Sigmoid colon (tissue), 7 donors: Measurements from ENCODE around the gene ATXN1L. TPM values are rescaled to one million over a fixed set of nuclear protein-coding genes. Genes with fewer than 3 reads are reported as not detected.
A peak's percentile ranks its signal among the peaks of the same experiment; 100 is the strongest.

Experiments used
- DNase-seq: peaks from one replicate; pipeline ENCODE4 v3.0.0-alpha.2; 2019
- H3K27ac ChIP-seq, 4 donors: fragments of 200-600 bp; sonication (generic); one replicate each; pipeline ENCODE4 v1.5.1; 2016 to 2019; ENCODE audit warnings: mild to moderate bottlenecking in 1 of 4
- H3K27me3 ChIP-seq, 3 donors: fragments of 200-600 bp; sonication (generic); one replicate each; pipeline ENCODE4 v1.5.1; 2019; ENCODE audit warnings: mild to moderate bottlenecking in 1 of 3
- H3K36me3 ChIP-seq, 4 donors: fragments of 200-600 bp; sonication (generic); one replicate each; pipeline ENCODE4 v1.5.1; 2016 to 2019
- H3K4me1 ChIP-seq, 4 donors: fragments of 200-600 bp; sonication (generic); one replicate each; pipeline ENCODE4 v1.5.1; 2017 to 2019
- H3K4me3 ChIP-seq, 4 donors: fragments of 200-600 bp; sonication (generic); one replicate each; pipeline ENCODE4 v1.5.1; 2017 to 2019; ENCODE audit warnings: mild to moderate bottlenecking in 2 of 4, moderate library complexity in 1 of 4
- H3K9me3 ChIP-seq, 4 donors: fragments of 200-600 bp in 3 of 4; sonication (generic) in 3 of 4; one replicate each; pipeline versions ENCODE4 v1.5.1 to v1.6.1; 2013 to 2019
- EP300 ChIP-seq, 4 donors: sonication (generic); formaldehyde crosslinking; IDR thresholded peaks; one replicate each; pipeline ENCODE4 v1.6.1; 2017; ENCODE audit warnings: antibody characterized with exemption in 4 of 4
- POLR2A ChIP-seq, 2 donors: fragments of 450-650 bp; IDR thresholded peaks; one replicate each; pipeline ENCODE4 v1.6.1; 2016; ENCODE audit warnings: antibody characterized with exemption in 2 of 2, mild to moderate bottlenecking in 2 of 2, moderate library complexity in 2 of 2
- POLR2AphosphoS5 ChIP-seq, 4 donors: sonication (generic); formaldehyde crosslinking; IDR thresholded peaks; one replicate each; pipeline ENCODE4 v1.6.1; 2017; ENCODE audit warnings: antibody characterized with exemption in 4 of 4
- WGBS, 2 donors: extraction: QIAGEN DNeasy Blood & Tissue Kit; methylation state at CpG; one replicate each; pipeline ENCODE4 v1.1.7; 2013; 5-methylcytosine and 5-hydroxymethylcytosine counted together
- intact Hi-C: fragments of 100-400 bp; cut with DNase I; formaldehyde crosslinking; loops from one replicate; pipeline ENCODE4 v1.15.1; 2023
- polyA plus RNA-seq, 3 donors: library from polyadenylated mRNA; stranded (reverse); fragments of 200-250 nt; gene quantifications; one replicate each; pipeline ENCODE4 v1.2.3, GENCODE V29; 2013
- total RNA-seq, 4 donors: library from RNA; depleted of rRNA; stranded (reverse); fragments of >200 nt; gene quantifications; one replicate each; pipeline ENCODE4 v1.1.0, GENCODE V29; 2016
- TF ChIP-seq, protein P1 (sequence below), 4 experiments: fragments of 450-650 bp in 3 of 4; fragments of 200-600 bp in 1 of 4; IDR thresholded peaks; one replicate each; pipeline ENCODE4 v1.5.1; 2016 to 2019; ENCODE audit warnings: antibody characterized with exemption in 4 of 4, mild to moderate bottlenecking in 3 of 4, moderate library complexity in 2 of 4
- donor health status: healthy with polysubstance abuse.
- donor health status: Bipolar disorder and iron deficiency.
- donor health status: healthy.

ATXN1L gene
- total and polyA plus RNA-seq, 7 donors, result 6.6 to 25.0 (median 22.8) TPM

DNA sequence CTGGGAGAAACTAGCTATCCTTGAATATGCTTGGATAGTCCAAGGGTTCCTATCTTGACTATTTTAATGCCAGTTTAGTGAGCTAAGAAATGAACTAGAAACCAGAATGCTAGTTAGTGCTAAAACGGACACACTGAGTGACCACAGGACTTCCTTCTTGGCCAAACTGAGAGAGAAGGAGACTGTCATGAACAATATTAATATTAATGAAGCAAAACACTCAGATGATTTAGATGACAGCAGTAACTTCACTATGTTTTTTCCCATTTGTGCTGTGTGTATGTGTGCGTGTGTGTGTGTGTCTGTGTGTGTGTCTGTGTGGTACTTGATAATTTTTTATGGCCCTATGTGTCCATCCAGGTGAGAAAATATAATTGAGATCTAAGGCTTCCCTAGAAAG, 2.2 kb upstream of the ATXN1L start:
- Histone ChIP-seq H3K4me3 (no peak overlapping the region), H3K9me3 (no peaks in the 10 kb centered on the region), H3K4me1 (peaks cover 0 to 22% (median 15%) of the 10 kb centered on the region in 4 donors), H3K27ac (no peak overlapping the region), H3K36me3 (peaks cover 0 to 9% (median 4%) of the 10 kb centered on the region in 4 donors), H3K27me3 (no peaks in the 10 kb centered on the region)
- WGBS, 2 donors, result 67 to 69% methylated on average over 2 of the region's 2 CpGs
- TF ChIP-seq POLR2A (IDR thresholded peaks at IDR 0.05), result no peak
- intact Hi-C loops, result no loop called here
- DNase-seq, result no peak

DNA sequence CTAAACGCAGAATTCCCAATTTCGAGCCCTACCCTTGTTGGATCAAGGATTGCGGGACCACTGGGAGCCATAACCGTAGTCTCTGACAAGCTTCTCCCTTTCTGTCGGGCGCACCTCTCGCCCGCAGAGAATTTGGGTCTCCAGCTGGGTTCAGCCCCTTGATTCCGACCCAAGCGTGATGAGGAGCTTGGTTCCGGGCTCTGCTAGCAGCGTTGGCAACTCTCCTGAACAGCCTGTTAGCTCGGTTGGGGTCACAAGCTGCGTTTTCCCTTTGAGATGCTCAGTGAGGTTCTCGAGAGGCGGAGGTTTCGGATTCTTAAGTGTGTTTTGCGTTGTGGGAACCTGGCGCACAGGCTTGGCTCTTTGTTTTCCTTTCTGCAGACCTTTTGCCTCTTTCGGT, 655 bp downstream of the ATXN1L start:
- intact Hi-C loops, result loop anchor here (5.0 kb wide), 1 partner anchor 36 kb away; the partner anchor contains the start of gene ZNF821
- WGBS, 2 donors, result 1% methylated on average over 20 of the region's 20 CpGs
- H3K36me3 ChIP-seq, result peaks cover 10 to 38% (median 29%) of the 10 kb centered on the region in 4 donors
- H3K4me1 ChIP-seq, result peaks cover 0 to 25% (median 16%) of the 10 kb centered on the region in 4 donors
- H3K4me3 ChIP-seq, result peak overlapping the region; percentile 81 to 94 (median 92)
- peak overlapping the region; percentile 83 to 91 (median 88) for H3K27ac ChIP-seq
- H3K9me3 ChIP-seq, result no peaks in the 10 kb centered on the region
- DNase-seq, result peak; percentile 66
- no peak for TF ChIP-seq POLR2AphosphoS5 (IDR thresholded peaks at IDR 0.05)
- TF ChIP-seq EP300 (IDR thresholded peaks at IDR 0.05), result no peak
- TF ChIP-seq, protein P1, sequence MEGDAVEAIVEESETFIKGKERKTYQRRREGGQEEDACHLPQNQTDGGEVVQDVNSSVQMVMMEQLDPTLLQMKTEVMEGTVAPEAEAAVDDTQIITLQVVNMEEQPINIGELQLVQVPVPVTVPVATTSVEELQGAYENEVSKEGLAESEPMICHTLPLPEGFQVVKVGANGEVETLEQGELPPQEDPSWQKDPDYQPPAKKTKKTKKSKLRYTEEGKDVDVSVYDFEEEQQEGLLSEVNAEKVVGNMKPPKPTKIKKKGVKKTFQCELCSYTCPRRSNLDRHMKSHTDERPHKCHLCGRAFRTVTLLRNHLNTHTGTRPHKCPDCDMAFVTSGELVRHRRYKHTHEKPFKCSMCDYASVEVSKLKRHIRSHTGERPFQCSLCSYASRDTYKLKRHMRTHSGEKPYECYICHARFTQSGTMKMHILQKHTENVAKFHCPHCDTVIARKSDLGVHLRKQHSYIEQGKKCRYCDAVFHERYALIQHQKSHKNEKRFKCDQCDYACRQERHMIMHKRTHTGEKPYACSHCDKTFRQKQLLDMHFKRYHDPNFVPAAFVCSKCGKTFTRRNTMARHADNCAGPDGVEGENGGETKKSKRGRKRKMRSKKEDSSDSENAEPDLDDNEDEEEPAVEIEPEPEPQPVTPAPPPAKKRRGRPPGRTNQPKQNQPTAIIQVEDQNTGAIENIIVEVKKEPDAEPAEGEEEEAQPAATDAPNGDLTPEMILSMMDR (IDR thresholded peaks at IDR 0.05), result no peak
- H3K27me3 ChIP-seq, result no peaks in the 10 kb centered on the region

- 59 to 67% methylated on average over 3 of the region's 3 CpGs for WGBS, 2 donors
- H3K27ac ChIP-seq, result peak overlapping the region in 3 of 4 donors; percentile 87 to 91 (median 90)
- DNase-seq, result no peak
- intact Hi-C loops, result loop anchor here (5.0 kb wide), 1 partner anchor 35 kb away; the partner anchor contains the start of gene ZNF821
- H3K4me3 ChIP-seq, result peak overlapping the region; percentile 81 to 94 (median 92)
- H3K36me3 ChIP-seq, result peaks cover 10 to 41% (median 32%) of the 10 kb centered on the region in 4 donors
- H3K4me1 ChIP-seq, result peaks cover 0 to 32% (median 19%) of the 10 kb centered on the region in 4 donors
- no peak for TF ChIP-seq EP300 (IDR thresholded peaks at IDR 0.05)
- TF ChIP-seq POLR2A (IDR thresholded peaks at IDR 0.05), result no peak
- TF ChIP-seq, protein P1 (IDR thresholded peaks at IDR 0.05), result no peak
- no peak for TF ChIP-seq POLR2AphosphoS5 (IDR thresholded peaks at IDR 0.05)
- H3K9me3 ChIP-seq, result no peaks in the 10 kb centered on the region
- no peaks in the 10 kb centered on the region for H3K27me3 ChIP-seq
These were observed 1.3 kb downstream of the ATXN1L start for GRCh38 chr16:71847096-71847495.

DNA sequence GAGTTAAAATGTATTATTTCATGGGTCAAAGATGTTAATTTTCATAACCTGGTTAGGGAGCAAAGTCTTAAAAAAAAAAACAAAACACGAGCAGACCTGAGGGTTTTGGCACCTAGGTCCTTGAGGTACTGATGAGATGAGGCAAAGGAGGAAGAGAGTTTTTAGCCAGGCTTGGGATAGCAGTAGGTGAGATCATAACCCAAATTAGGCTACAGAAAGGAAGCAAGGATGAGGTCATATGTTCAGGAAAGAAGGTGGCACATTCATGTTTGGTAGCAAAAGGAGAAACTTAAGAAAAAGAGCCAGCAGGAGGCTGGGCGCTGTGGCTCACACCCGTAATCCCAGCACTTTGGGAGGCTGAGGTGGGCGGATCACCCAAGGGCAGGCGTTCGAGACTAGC, 2.8 kb downstream of the ATXN1L start:
- no peak overlapping the region for H3K4me3 ChIP-seq
- H3K4me1 ChIP-seq, result peaks cover 0 to 39% (median 19%) of the 10 kb centered on the region in 4 donors
- no peak for DNase-seq
- WGBS, 2 donors, result 93 to 94% methylated on average over 6 of the region's 6 CpGs
- no peaks in the 10 kb centered on the region for H3K9me3 ChIP-seq
- H3K36me3 ChIP-seq, result peaks cover 10 to 48% (median 35%) of the 10 kb centered on the region in 4 donors
- H3K27me3 ChIP-seq, result no peaks in the 10 kb centered on the region
- intact Hi-C loops, result loop anchor here (5.0 kb wide), 1 partner anchor 34 kb away; the partner anchor contains the start of gene ZNF821
- TF ChIP-seq POLR2AphosphoS5 (IDR thresholded peaks at IDR 0.05) (no peak), EP300 (IDR thresholded peaks at IDR 0.05) (no peak), POLR2A (IDR thresholded peaks at IDR 0.05) (no peak)
- TF ChIP-seq, protein P1 (IDR thresholded peaks at IDR 0.05), result no peak
- H3K27ac ChIP-seq, result no peak overlapping the region

DNA sequence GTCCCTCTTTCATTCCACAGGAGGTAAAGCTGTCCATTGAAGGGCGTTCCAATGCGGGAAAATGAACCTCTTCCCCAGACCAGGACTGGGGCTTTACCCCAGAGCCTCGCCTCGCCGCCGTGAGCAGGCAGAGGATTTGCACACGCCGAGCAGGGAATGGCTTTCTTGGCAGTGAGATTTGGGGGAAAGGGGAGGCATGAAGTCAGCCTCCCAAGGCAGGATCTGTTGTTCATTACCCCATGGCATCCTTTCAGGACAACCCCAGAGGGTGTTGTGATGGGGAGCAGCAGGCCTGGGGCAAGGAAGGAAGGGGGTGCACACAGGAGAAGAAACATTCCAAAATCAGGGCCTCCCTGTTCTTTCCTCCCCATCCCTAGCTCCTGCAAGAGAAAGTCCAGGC, 6.0 kb downstream of the ATXN1L start:
- H3K27ac ChIP-seq, result peak overlapping the region in 2 of 4 donors; percentile 8 to 49
- H3K9me3 ChIP-seq, result no peaks in the 10 kb centered on the region
- H3K27me3 ChIP-seq, result no peaks in the 10 kb centered on the region
- H3K4me1 ChIP-seq, result peaks cover 0 to 37% (median 18%) of the 10 kb centered on the region in 4 donors
- H3K4me3 ChIP-seq, result no peak overlapping the region
- no peak for TF ChIP-seq POLR2AphosphoS5 (IDR thresholded peaks at IDR 0.05)
- TF ChIP-seq POLR2A (IDR thresholded peaks at IDR 0.05), result no peak
- TF ChIP-seq, protein P1 (IDR thresholded peaks at IDR 0.05), result no peak
- TF ChIP-seq EP300 (IDR thresholded peaks at IDR 0.05), result no peak
- DNase-seq, result no peak
- peaks cover 10 to 55% (median 35%) of the 10 kb centered on the region in 4 donors for H3K36me3 ChIP-seq
- WGBS, 2 donors, result 94% methylated on average over 8 of the region's 8 CpGs
- intact Hi-C loops, result no loop called here
